Retina (tissue), 1 donor: ENCODE results near the gene INTS6L.
"Not testable (repeated sequence)": the region's sequence is repeated elsewhere in the genome, so short reads cannot be mapped to it uniquely, and the experiment has no call there.

ENCODE experiments used
- DNase-seq: peaks from one replicate; pipeline ENCODE4 v3.0.0-alpha.2; 2016

INTS6L gene

DNA sequence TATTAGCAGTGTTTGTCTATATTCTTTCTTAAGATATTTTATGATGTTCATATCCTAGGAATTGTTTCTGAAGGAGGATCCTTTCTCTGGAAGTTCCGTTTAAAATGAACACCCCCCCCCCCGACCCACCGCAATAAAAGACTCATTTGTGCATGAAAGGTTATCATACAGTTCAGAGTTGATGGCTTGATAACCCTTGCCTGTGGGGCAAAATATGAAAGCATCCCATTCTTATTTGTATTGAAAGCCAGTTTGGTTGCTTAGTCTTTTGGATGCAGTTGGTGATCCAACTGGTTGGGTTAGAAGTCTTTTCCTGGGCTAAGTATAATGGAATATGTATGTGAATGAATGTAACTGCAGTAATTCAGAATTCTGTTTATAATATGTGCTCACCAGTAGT, 8.3 kb downstream of the INTS6L start:
- DNase-seq = no peak

DNA sequence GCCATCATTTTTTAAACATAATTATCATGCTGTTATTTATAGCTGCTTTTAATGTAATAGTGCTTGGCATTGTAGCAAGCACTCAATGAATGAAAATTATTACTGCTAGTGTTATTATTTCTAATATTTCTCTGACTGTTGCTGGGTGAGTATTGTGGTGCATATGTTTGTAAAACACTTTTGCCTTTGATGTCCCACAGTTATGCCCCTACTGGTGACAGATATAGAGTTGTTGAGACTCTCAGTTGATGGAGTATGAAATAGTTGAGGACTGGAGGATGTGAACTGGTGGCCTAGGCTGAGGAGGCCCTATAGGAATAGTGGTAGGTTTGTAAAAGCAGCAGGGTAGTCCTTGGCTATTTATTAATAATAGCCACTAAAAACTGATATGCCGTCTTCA, 9.6 kb downstream of the INTS6L start:
- no peak for DNase-seq

DNA sequence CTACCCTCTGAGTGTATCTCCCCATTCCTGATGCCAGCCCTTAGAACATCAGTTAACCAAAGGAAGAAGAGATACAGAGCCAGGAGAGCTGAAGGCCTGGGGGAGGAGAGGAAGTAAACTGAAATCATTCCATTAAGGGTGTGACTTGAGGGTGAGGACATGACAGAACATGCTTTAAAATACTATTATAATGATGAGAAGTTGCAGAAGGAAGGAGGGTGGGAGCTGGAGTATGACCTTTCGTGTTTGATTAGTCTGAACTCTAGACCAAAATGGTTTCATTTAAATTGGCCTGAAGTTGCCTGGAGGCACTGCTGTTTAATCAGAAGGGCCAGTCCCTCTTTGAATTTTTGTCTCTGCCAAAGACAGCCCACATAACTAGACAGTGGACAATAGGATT, 11.4 kb downstream of the INTS6L start:
- DNase-seq = no peak

DNA sequence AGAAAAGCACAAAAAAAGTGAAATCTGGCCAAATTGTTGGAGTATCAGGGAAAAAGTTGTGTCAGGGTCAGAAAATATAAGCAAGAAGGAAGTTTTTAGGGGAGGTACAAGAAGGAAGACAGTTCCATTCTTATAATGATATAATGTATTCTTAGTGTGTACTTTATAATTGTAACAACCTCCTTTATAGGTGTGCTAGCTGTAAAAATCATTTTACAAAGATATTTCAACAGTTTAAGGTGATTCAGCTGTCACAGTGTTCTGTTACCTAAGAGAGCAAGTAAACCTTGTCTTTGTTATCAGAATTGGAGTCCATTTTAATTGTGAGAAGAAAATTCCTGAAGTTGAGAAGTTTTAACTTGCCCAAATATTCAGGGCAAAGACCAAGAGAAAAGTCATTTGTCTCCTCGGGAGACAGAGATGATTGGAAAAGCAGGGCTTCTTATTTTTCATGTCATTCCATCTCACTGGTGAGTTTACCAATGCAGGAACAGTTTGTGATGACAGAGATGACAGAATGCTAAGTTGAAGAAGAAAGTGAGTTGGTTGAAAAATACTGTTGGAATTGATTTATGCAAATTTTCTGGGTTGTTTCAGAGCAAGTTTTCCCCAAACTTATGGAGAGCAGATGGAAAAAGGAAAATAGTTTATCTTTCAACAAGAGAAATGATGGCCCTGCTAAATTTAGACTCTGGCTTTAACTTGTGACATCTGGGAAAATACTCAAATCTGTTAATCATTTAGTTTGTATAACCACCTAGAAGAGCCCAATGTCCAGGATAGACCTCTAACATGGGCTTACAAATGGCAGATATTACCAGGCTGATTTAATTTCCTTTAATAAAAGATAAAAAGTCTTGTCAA, 14.8 kb downstream of the INTS6L start:
- no peak for DNase-seq

DNA sequence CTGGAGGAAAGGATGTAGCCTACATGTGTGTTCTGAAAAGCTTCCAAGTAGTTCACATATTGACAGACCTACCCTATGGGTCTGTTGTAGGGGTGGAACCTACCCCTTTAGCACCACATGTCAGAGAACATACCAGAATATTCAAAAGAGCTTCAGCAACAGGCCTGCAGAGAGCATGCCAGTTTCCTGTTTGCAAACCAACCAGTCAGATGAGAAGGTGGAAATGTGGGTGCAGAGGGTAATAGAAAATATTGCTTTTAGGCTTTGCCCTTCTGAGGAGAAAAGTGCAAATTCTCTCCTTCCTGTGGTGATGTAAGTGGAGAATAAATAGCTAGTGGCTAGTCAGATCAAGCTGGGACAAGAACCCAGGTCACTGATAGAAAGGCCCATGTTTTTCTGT, 16.4 kb downstream of the INTS6L start:
- DNase-seq = no peak

DNA sequence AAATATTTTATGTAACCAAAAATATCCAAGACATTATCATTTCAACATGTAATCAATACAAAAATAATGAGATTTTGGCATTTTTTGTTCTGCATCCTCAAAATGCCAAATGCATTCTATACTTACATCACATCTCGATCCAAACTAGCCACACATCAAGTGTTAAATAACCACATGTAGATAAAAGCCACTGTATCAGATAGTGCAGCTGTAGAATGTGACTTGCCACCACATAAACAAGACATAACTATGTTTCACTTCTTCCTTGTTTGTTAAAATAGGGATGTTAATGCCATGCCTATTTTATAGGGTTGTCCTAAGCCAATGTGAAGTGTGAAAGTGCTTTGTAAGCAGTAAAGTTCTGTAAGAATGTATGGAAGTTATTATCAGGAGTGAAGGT, 20.9 kb downstream of the INTS6L start:
- DNase-seq = no peak

DNA sequence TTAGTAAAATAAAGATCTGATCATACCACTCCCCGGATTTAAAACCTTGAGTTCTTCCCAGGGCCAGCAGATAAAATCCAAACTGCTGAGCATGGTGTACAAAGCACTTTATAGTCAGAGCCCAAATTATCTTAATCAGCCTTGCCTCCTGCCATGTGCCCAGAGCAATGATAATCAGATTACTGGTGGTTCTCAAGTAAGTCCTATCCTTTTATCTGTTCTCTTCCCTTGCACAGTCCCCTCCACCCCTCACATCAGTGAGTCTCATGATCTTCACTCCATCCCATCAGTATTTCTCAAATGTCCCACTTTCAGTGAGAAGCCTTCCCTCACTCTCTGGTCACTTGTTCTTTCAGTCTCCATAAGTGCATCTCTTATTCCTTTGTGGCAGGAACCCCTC, 22.7 kb downstream of the INTS6L start:
- no peak for DNase-seq

DNA sequence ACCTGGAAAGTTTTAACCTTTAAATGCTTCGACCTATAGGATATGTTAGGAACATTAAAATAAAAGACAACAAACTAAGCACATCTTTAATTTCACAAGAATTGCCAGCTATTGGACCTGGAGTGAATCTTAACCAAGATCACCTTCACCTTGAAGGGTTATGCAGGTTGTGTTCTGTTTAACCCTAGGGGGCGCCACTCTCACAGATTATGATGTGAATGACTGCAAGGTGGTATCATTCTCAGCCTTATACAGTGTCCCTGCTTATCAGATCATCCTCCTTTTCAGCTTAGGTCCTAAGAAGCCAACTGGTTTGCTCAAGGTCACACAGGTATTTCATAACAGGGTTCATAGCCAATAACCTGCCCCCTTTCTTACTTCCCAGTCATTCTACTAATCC, 23.5 kb downstream of the INTS6L start:
- DNase-seq = no peak

DNA sequence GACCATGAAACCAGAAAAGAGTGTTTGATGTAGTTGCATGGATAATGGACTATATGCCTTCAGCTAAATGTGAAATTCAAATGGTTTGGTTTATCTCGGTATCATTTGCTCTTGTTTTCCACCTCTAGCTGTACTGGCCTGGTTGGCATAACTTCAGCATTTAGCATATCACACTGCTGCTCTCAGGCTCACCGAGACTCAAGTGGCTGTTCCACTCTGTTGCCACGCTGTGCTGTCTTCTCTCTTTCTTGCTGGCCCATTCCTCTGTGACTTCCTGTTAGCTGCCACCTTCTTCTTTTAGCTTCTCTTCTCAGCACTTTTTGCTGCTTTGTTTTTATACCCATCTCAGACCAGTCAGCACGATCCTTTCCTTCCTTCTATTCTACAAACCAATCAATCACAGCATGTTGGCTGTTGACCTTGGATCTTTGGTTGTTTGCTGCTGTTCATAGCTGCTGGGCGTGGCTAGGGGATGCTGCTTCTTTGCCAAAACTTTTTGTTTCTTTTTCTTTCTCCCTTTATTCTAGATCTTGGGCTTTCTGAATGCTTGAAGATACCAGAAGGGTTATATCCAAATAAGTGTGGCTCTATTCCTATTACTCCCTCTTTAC, 24.0 kb downstream of the INTS6L start:
- no peak for DNase-seq

DNA sequence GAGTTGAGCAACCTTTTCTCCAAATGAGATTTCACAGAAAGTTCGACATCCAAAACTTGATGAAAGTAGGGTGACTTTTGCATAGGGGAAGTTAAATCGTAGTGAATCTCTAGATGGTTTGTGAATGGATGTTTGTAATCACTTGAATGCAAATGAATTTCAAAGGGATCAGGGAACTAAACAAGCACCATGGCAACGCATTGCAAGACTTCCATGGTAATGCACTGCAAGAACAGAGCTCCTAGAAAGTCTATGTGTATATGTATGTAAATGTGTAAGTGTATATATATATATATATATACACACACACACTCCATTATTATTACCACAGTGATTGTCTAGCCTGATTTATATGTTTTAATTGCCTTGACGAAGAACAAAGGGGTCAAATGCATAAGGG, 27.3 kb downstream of the INTS6L start:
- DNase-seq = no peak

DNA sequence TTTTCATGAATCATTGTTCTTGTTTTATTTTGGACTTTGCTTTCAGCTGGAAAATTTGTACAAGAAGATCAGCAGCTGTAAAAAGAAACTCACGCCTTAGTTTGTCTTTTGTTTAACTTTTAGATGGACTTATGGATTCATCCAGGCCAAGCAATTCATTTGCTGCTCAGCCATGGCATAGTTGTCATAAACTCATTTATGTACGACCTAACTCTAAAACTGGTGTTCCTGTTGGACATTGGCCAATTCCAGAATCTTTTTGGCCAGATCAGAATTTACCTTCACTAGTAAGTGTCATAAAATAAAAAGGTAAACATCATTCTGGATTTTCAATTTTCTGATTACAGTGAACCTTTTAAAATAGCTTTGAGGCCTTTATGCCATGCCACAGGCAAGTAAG, 29.1 kb downstream of the INTS6L start:
- no peak for DNase-seq

DNA sequence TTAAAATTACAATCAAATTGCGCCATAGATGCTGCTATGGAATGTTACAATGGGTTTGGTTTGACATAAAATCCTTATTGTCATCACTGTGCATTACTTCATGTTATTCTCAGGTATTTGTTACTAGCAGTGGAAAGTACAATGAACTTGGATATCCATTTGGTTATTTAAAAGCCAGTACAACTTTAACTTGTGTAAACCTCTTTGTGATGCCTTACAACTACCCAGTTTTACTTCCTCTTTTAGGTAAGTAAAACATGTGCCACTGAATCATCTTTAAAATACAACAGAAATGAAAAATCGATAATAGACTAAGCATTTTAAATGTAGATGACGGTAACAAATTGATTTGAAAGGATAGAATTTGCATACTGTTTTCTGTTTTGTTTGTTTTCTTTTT, 35.6 kb downstream of the INTS6L start:
- no peak for DNase-seq

DNA sequence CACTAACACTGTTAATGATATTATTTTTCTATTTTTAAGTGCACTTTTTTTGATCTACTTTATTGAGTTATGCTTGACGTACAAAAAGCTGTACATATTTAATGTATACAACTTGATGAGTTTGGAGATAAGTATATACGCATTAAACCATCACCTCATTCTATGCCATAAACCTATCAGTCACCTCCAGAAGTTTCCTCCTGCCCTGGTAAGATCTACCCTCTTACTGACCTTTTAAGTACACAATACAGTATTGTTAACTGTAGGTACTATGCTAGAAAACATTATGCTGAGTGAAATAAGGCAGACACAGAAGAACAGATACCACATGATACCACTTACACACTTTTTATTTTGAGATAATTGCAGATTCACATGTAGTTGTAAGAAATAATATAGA, 36.9 kb downstream of the INTS6L start:
- DNase-seq = no peak

DNA sequence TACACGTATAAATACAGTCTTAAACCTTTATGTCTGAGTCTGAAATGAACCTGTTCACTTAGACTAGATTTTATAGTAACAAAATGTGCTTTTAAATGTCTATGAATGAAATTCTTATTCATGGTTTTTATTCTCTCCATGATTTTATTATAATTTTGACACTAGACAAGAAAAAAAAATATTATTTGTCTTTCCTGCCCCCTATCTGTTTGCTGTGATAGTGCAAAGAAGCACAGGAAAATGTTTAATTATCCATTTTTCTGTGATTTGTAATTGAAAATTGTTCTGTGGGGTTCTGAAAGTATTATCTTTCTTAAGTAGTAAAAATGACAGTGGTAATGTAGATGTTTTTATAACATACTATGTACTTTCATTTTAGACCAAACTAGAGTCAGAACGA, 52.0 kb downstream of the INTS6L start:
- no peak for DNase-seq

DNA sequence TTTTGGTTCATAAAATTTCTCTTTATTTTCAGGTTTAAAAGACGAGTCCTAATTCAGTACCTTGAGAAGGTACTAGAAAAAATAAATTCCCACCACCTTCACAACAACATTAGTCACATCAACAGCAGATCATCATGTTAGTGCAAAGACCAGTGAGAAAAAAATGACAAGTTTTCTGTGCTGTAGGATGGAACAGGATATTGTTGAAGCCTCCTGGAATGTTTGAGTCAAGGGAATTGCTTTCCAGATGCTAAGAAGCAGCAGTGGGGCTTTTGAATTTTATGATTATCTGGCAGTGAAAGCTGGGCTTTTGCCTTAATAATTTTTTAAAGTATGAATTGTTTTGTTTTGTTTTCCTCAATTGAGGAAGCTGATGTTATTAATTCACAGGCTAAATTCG, 61.0 kb downstream of the INTS6L start:
- no peak for DNase-seq

DNA sequence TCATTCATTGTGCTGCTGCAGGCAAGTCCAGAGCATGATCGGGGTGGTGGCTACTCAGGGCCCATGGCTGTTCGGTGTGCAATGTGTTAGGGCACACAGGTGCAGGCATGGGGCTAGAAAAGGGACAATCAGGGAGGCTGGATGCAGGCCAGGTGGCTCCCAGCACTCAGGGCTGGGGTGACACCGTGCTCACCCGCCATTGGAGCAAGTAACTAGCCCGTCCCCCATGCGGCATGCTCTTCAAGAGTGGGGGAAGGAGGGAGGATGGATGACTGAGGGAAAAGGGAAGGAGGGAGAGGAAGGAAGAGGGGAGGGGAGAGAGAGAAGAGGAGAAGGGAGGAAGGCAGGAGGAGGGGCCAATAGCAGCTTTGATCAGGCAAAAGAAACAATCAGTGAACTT, 64.7 kb downstream of the INTS6L start:
- DNase-seq = no peak

DNA sequence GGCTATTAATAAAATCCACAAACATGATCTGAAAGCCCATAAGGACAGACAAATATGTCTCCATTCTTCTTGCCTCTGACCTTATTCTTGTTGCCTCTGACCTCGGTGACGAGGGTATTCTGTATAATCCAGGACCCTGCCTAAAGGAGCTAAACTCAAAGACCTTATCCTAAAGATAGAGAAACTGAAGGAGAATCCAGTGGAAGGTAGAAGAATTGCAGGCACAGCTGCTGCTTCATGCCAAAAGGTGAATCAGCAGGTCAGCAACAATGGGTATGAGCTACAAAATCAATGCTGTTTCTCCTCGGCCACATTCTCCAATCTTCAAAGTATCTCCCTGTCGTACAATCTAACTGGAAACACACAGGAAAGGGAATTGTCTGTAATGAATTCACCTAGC, 71.4 kb downstream of the INTS6L start:
- no peak for DNase-seq

DNA sequence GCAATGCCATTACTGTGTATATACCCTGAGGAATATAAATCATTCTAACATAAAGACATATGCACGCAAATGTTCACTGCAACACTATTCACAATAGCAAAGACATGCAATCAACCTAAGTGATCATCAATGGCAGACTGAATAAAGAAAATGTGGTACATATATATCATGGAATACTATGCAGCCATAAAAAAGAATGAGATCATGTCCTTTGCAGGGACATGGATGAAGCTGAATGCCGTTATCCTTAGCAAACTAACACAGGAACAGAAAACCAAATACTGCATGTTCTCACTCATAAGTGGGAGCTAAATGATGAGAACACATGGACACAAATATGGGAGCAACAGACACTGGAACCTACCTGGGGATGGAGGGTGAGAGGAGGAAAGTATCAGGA, 73.6 kb downstream of the INTS6L start:
- DNase-seq = not testable (repeated sequence)

DNA sequence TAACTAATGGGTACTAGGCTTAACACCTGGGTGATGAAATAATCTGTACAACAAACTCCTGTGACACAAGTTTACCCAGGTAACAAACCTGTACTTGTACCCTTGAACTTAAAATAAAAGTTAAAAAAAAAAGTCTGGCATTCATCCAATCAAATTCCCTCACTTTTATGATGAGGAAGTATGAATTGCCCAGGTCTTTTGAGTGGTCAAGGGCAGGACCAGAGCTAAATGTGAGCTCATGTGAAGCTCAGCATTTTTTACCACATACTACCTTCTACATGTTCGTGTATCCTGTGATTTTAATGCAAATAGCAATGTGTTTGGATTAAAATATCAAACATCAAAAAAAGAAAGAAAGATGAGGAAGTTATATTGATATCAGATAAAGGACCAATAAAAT, 74.0 kb downstream of the INTS6L start:
- not testable (repeated sequence) for DNase-seq

DNA sequence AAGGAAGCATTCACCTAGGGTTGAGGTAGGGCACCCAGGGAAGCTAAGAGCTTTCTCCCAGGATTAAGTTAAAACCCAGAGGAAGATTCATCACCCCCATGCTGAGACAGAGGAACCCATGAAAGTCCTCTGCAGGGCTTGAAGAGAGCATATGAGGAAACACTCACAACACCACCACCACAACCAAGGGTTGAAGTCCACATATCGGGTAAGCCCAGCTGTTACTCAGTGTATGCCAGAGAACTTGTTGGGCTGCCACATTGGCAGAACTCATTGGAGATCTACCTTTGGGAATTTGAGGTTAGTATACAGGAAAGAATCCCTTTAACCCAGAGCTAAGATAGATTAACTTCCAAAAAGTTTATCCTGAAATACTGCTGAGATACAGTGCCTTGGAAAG, 75.1 kb downstream of the INTS6L start:
- no peak for DNase-seq

DNA sequence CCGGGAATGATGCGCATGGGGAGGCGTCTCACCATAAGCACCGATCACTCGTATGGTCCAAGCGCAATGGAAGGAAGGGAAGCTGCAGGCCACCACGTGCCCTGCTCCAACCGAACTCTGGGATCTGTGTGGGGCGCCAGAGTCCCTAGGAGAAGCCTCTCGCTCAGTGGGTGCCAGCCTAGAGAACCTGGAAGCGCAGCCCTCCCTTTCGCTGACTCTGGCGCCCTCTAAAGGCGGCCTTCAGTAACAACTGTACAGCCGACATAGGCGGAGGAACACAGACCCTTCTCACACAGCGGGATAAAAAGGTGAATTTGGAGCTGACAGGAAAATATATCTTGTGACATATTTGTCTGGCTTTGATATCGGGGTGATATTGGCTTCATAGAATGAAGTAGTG, 76.0 kb downstream of the INTS6L start:
- peak; percentile 12 for DNase-seq

DNA sequence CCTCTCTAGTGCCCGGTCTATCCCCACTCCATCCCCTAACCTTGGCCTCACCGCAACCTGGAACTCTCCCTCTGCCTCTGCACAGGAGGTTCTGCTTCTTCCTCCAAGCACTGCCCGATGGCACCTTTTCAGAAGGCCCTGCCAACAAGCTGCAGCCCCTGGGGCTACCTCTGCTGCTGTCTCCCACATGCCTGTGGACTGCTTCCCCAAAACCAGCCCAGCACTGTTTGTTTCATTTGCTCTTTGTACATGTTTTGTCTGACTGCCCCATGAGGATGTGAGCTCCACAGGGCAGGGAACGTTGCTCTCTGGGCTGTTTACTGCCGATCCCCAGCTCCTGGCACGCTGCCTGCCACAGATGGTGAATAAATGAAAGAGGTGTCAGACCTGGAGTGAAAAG, 85.4 kb downstream of the INTS6L start:
- no peak for DNase-seq

DNA sequence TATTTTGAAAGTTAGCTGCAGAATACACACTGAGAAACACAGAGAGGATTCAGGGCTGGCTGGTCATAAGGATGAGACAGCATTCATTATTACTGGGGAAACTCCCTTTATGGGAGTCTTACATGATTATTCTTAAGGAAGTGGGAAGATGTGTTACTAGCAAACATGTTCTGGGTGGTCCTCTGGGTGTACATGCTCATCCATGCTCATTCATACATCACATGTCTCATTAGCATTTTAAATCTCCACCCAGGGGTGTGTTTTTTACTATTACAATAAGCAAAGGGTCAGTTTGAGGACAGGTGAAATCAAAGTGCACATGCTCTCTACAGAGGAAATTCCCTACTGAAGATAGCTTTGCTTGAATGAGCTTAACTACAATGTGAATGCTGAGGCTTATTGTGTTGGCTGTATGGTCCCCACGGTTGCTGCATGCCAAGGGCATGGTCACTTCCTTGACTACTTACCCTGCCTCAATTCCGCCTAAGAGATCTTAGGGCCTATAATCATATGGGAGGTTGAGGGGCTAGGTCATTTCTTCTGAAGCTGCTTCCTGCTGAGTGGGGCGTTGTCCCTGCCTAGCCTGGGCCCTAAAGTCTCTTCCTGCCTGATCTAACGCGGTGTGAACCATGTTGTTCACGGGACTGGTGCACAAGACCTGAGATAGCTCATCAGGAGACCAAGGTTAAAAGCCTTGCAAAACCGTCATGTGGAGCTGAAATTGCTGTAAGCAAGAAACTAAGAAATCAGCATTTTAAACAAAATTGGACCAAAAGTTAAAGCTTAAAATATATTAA, 104.1 kb downstream of the INTS6L start:
- not testable (repeated sequence) for DNase-seq

DNA sequence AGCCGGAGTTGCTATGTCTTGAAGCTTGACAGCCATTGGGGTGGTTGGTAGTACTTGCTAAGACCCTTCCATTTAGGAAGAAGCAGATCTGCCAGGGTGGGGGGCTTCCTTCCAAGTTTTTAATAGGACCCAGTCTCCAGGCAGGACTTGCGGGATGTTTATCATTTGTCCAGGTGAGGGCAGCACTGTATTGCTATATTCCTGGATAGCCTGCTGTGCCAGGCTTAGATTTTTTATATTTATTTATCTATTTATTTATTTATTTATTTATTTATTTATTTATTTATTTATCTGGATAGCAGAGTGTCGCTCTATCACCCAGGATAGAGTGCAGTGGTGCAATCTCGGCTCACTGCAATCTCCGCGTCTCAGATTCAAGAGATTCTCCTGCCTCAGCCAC, 105.5 kb downstream of the INTS6L start:
- no peak for DNase-seq
